ENCODE results near the gene DNAJC18.
"Not testable (repeated sequence)": the region's sequence is repeated elsewhere in the genome, so short reads cannot be mapped to it uniquely, and the experiment has no call there.

Gene DNAJC18

GRCh38 chr5:139414581-139415130, 24.7 kb downstream of the DNAJC18 start:
- TF ChIP-seq, protein P1, sequence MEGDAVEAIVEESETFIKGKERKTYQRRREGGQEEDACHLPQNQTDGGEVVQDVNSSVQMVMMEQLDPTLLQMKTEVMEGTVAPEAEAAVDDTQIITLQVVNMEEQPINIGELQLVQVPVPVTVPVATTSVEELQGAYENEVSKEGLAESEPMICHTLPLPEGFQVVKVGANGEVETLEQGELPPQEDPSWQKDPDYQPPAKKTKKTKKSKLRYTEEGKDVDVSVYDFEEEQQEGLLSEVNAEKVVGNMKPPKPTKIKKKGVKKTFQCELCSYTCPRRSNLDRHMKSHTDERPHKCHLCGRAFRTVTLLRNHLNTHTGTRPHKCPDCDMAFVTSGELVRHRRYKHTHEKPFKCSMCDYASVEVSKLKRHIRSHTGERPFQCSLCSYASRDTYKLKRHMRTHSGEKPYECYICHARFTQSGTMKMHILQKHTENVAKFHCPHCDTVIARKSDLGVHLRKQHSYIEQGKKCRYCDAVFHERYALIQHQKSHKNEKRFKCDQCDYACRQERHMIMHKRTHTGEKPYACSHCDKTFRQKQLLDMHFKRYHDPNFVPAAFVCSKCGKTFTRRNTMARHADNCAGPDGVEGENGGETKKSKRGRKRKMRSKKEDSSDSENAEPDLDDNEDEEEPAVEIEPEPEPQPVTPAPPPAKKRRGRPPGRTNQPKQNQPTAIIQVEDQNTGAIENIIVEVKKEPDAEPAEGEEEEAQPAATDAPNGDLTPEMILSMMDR (IDR thresholded peaks at IDR 0.05; ENCODE audit: insufficient read depth, low read depth, low read length, missing control alignments), result no peak
- no peak overlapping the region for H3K4me3 ChIP-seq (ENCODE audit: low read length)
- no peak for DNase-seq (ENCODE audit: low read depth)

- no peak for DNase-seq (ENCODE audit: low read depth)
- TF ChIP-seq, protein P1 (IDR thresholded peaks at IDR 0.05; ENCODE audit: insufficient read depth, low read depth, low read length, missing control alignments), result no peak
- no peak overlapping the region for H3K4me3 ChIP-seq (ENCODE audit: low read length)
These were observed 25.4 kb downstream of the DNAJC18 start for GRCh38 chr5:139413963-139414362.

DNA sequence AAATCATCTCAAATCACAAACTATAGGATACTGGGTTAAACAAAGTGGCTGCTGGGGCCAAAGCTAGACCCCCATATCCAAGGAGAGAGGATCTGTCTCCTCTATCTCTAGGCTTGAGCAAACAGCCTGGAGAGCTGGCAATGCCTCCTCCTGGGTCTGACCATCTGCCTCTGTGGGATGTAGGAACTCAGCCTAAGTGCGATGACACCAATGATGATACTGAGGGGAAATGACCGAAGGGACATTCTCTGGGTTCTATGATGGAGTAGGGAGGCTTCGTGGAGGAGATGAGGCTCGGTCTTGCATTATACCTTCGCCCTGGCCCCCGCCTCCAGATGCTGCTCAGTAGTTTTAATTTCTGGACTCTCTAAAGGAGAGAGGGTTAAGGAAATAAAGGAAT, 26.2 kb downstream of the DNAJC18 start:
- no peak overlapping the region for H3K4me3 ChIP-seq (ENCODE audit: low read length)
- TF ChIP-seq, protein P1 (IDR thresholded peaks at IDR 0.05; ENCODE audit: insufficient read depth, low read depth, low read length, missing control alignments), result no peak
- no peak for DNase-seq (ENCODE audit: low read depth)

DNA sequence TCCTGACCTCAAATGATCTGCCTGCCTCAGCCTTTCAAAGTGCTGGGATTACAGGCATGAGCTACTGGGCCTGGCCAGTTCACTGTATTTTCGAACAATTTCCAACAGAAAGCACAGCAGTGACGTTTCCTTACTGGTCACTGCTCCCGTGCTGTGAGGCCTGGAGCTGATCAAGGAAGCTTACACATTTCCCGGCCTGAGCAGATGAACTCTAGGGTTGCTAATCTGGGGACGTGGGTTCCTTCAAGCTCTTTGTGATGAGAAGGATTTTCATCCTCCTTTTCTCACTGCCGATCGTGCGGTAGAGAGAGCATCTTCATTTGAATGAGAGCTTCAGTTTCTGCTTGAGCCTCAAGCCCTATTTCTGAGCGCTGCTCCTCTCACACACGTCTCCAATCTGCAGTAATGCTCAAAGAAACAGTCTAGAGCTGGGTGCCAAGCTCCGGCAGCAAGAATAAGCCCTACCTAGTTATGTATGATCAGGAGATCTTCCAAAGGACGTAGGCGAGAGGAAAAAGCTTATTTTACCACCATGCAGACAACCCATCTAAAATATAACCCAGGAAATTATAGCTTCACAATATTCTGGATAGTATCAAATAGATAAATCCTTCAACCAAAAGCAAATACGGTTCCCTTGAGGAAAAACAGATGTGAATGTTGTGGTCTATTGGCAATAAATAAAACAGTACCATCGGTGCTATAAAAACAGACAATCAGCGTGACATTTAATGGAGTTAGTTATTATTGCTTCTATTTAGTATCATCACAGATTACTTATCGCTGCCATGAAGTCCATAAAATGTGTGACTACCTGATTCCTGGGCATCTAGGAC, 28.1 kb downstream of the DNAJC18 start:
- H3K4me3 ChIP-seq (ENCODE audit: low read length), result no peak overlapping the region
- no peak for DNase-seq (ENCODE audit: low read depth)
- TF ChIP-seq, protein P1 (IDR thresholded peaks at IDR 0.05; ENCODE audit: insufficient read depth, low read depth, low read length, missing control alignments), result no peak

GRCh38 chr5:139410121-139410992, 29.0 kb downstream of the DNAJC18 start:
- H3K4me3 ChIP-seq (ENCODE audit: low read length), result no peak overlapping the region
- TF ChIP-seq, protein P1 (IDR thresholded peaks at IDR 0.05; ENCODE audit: insufficient read depth, low read depth, low read length, missing control alignments), result no peak
- DNase-seq (ENCODE audit: low read depth), result no peak

GRCh38 chr5:139409116-139409515, 30.2 kb downstream of the DNAJC18 start:
- DNase-seq (ENCODE audit: low read depth); H3K4me3 ChIP-seq (ENCODE audit: low read length): not testable (repeated sequence)

GRCh38 chr5:139408191-139408590, 31.1 kb downstream of the DNAJC18 start:
- TF ChIP-seq, protein P1 (IDR thresholded peaks at IDR 0.05; ENCODE audit: insufficient read depth, low read depth, low read length, missing control alignments), result no peak
- DNase-seq (ENCODE audit: low read depth), result no peak
- no peak overlapping the region for H3K4me3 ChIP-seq (ENCODE audit: low read length)
